Astrocyte (in vitro differentiated cells and primary cell): ENCODE measurements around the gene MROH2A. TPM values are rescaled to one million over a fixed set of nuclear protein-coding genes. Genes with fewer than 3 reads are reported as not detected.

Experiments
- DNase-seq: peaks from one replicate; pipeline ENCODE4 v3.0.0-alpha.2; 2010; ENCODE audit warnings: low read depth
- FAIRE-seq: peaks from 2 replicates; lab custom pipeline; 2011; peaks lifted over from hg19 to GRCh38; lab: Jason Lieb, UNC
- H2AFZ ChIP-seq: 2 replicates; pipeline ENCODE4 v1.6.0; 2012; ENCODE audit warnings: low read depth, low read length, inconsistent platforms
- H3K27ac ChIP-seq: 2 replicates; pipeline ENCODE4 v1.5.1; 2011; ENCODE audit warnings: low read depth, low read length, inconsistent platforms
- H3K27me3 ChIP-seq: 2 replicates; pipeline ENCODE4 v1.6.0; 2011; ENCODE audit warnings: low read length, inconsistent platforms; ENCODE audit not compliant: insufficient read depth
- H3K36me3 ChIP-seq: 2 replicates; pipeline ENCODE4 v1.5.1; 2011; ENCODE audit warnings: low read length, inconsistent platforms; ENCODE audit not compliant: insufficient read depth
- H3K4me1 ChIP-seq: 2 replicates; pipeline ENCODE4 v1.5.1; 2011; ENCODE audit warnings: low read length, inconsistent platforms; ENCODE audit not compliant: insufficient read depth
- H3K4me2 ChIP-seq: 2 replicates; pipeline ENCODE4 v1.6.0; 2012; ENCODE audit warnings: low read length, inconsistent platforms
- H3K4me3 ChIP-seq: 2 replicates; pipeline ENCODE4 v1.5.1; 2011; ENCODE audit warnings: low read depth, mild to moderate bottlenecking, low read length, inconsistent platforms; ENCODE audit not compliant: insufficient read depth
- H3K79me2 ChIP-seq: 2 replicates; pipeline ENCODE4 v1.6.0; 2012; ENCODE audit warnings: mild to moderate bottlenecking, low read length, inconsistent platforms; ENCODE audit not compliant: insufficient read depth
- H3K9ac ChIP-seq: 2 replicates; pipeline ENCODE4 v1.6.0; 2012; ENCODE audit warnings: mild to moderate bottlenecking, low read length, inconsistent platforms
- H3K9me3 ChIP-seq: 2 replicates; pipeline ENCODE4 v1.5.1; 2012; ENCODE audit warnings: low read depth, mild to moderate bottlenecking, low read length, inconsistent platforms; ENCODE audit not compliant: insufficient read depth
- H4K20me1 ChIP-seq: 2 replicates; pipeline ENCODE4 v1.6.0; 2012; ENCODE audit warnings: low read length, inconsistent platforms; ENCODE audit not compliant: insufficient read depth
- H3K27ac Mint-ChIP-seq: one replicate; pipeline ENCODE4 v1.8.0; 2021; ENCODE audit warnings: mild to moderate bottlenecking, mixed read lengths; ENCODE audit not compliant: unreplicated experiment
- H3K27me3 Mint-ChIP-seq: one replicate; pipeline ENCODE4 v1.8.0; 2021; ENCODE audit warnings: low read depth, mixed read lengths; ENCODE audit not compliant: unreplicated experiment
- H3K36me3 Mint-ChIP-seq: one replicate; pipeline ENCODE4 v1.8.0; 2021; ENCODE audit warnings: low read depth, mixed read lengths; ENCODE audit not compliant: unreplicated experiment
- H3K4me1 Mint-ChIP-seq: one replicate; pipeline ENCODE4 v1.8.0; 2021; ENCODE audit warnings: low read depth, mixed read lengths; ENCODE audit not compliant: unreplicated experiment
- H3K4me3 Mint-ChIP-seq: one replicate; pipeline ENCODE4 v1.8.0; 2021; ENCODE audit warnings: mild to moderate bottlenecking, moderate library complexity, mixed read lengths; ENCODE audit not compliant: unreplicated experiment
- H3K9me3 Mint-ChIP-seq: one replicate; pipeline ENCODE4 v1.8.0; 2021; ENCODE audit warnings: mild to moderate bottlenecking, mixed read lengths; ENCODE audit not compliant: unreplicated experiment
- CTCF ChIP-seq: IDR thresholded peaks from 2 replicates; pipeline ENCODE4 v1.5.1; 2011; ENCODE audit warnings: low read depth, mild to moderate bottlenecking, inconsistent platforms, low read length, moderate library complexity; ENCODE audit not compliant: insufficient read depth
- EZH2 ChIP-seq: IDR thresholded peaks from 2 replicates; pipeline ENCODE4 v1.6.1; 2012; ENCODE audit warnings: mild to moderate bottlenecking, low read length, inconsistent platforms; ENCODE audit not compliant: insufficient read depth
- total RNA-seq: library from RNA; stranded (reverse); gene quantifications from 2 replicates; pipeline ENCODE4 v1.2.1, GENCODE V29; 2021

Gene MROH2A
- total RNA-seq, 1 donor from 2014 or later, result not detected

- FAIRE-seq (no peak), DNase-seq (no peak)
- Mint-ChIP-seq H3K9me3 (no peaks in the 10 kb centered on the region), H3K4me1 (peaks cover 8% of the 10 kb centered on the region), H3K27ac (no peak overlapping the region), H3K4me3 (no peak overlapping the region), H3K36me3 (no peaks in the 10 kb centered on the region), H3K27me3 (peaks cover 3% of the 10 kb centered on the region)
- Histone ChIP-seq H3K36me3 (peaks cover 13% of the 10 kb centered on the region), H3K4me3 (no peak overlapping the region), H3K27ac (no peak overlapping the region), H3K79me2 (peaks cover 13% of the 10 kb centered on the region), H2AFZ (no peak overlapping the region), H4K20me1 (no peaks in the 10 kb centered on the region), H3K9me3 (no peaks in the 10 kb centered on the region), H3K9ac (no peak overlapping the region), H3K27me3 (no peaks in the 10 kb centered on the region), H3K4me2 (no peak overlapping the region), H3K4me1 (peaks cover 4% of the 10 kb centered on the region)
- no peak for TF ChIP-seq CTCF
- no peak for TF ChIP-seq EZH2
Observed at GRCh38 chr2:233831011-233831721, 53.0 kb downstream of the MROH2A start.

DNA sequence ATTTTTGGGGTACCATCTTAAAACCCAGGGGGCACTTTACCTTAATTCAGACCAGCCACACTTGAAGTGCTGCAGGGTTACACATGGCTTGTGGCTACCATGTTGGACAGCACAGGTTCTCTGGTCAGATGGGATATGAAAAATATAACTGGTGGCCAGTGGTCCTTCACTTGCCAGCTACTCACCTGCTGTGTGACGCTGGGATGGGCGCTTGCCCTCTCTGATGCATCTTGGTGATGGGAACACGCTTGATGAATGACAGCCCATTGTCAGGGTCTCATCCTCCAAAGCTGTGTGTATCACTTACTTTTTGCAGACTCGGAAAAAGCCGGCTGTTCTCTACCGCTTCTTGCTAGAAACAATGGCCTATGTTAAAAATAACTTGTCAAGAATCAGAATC lies 53.7 kb downstream of the MROH2A start:
- no peak for TF ChIP-seq EZH2
- TF ChIP-seq CTCF, result no peak
- Histone ChIP-seq H3K4me3 (no peak overlapping the region), H3K4me1 (peaks cover 4% of the 10 kb centered on the region), H3K79me2 (peaks cover 20% of the 10 kb centered on the region), H3K27me3 (no peaks in the 10 kb centered on the region), H3K36me3 (peaks cover 13% of the 10 kb centered on the region), H3K9me3 (no peaks in the 10 kb centered on the region), H2AFZ (peak overlapping the region; percentile 2), H3K27ac (no peak overlapping the region), H4K20me1 (no peaks in the 10 kb centered on the region), H3K9ac (no peak overlapping the region), H3K4me2 (no peak overlapping the region)
- FAIRE-seq (no peak), DNase-seq (no peak)
- Mint-ChIP-seq H3K36me3 (no peaks in the 10 kb centered on the region), H3K4me3 (no peak overlapping the region), H3K27ac (no peak overlapping the region), H3K4me1 (peaks cover 8% of the 10 kb centered on the region), H3K27me3 (peaks cover 3% of the 10 kb centered on the region), H3K9me3 (no peaks in the 10 kb centered on the region)

GRCh38 chr2:233832414-233832813 lies 54.3 kb downstream of the MROH2A start:
- H3K4me3 ChIP-seq, result no peak overlapping the region
- no peak overlapping the region for H3K27ac ChIP-seq
- peaks cover 13% of the 10 kb centered on the region for H3K36me3 ChIP-seq
- H3K9me3 Mint-ChIP-seq, result no peaks in the 10 kb centered on the region
- DNase-seq (peak; percentile 48), FAIRE-seq (no peak)
- peaks cover 23% of the 10 kb centered on the region for H3K79me2 ChIP-seq
- H3K9ac ChIP-seq, result no peak overlapping the region
- peaks cover 3% of the 10 kb centered on the region for H3K27me3 Mint-ChIP-seq
- H3K4me1 Mint-ChIP-seq, result peaks cover 8% of the 10 kb centered on the region
- peaks cover 4% of the 10 kb centered on the region for H3K36me3 Mint-ChIP-seq
- H4K20me1 ChIP-seq, result no peaks in the 10 kb centered on the region
- peak overlapping the region; percentile 2 for H2AFZ ChIP-seq
- TF ChIP-seq CTCF (no peak), EZH2 (no peak)
- peaks cover 4% of the 10 kb centered on the region for H3K4me1 ChIP-seq
- H3K27me3 ChIP-seq, result no peaks in the 10 kb centered on the region
- H3K4me3 Mint-ChIP-seq, result no peak overlapping the region
- H3K4me2 ChIP-seq, result no peak overlapping the region
- no peaks in the 10 kb centered on the region for H3K9me3 ChIP-seq
- H3K27ac Mint-ChIP-seq, result no peak overlapping the region
